Liver (tissue), 3 donors: ENCODE data around the gene PDE1C.

Source experiments
- FOXA1 ChIP-seq: IDR thresholded peaks from 2 replicates; pipeline ENCODE4 v1.6.1; 2016; ENCODE audit warnings: antibody characterized with exemption
- GABPA ChIP-seq, 2 donors: IDR thresholded peaks in 1 of 2; conservative IDR thresholded peaks in 1 of 2; 2 replicates each; pipeline ENCODE4 v1.6.1; 2016; ENCODE audit warnings: antibody characterized with exemption in 2 of 2, mild to moderate bottlenecking in 1 of 2, moderate library complexity in 1 of 2
- RAD21 ChIP-seq, 2 donors: IDR thresholded peaks; 2 replicates each; pipeline ENCODE4 v1.6.1; 2016; ENCODE audit warnings: antibody characterized with exemption in 2 of 2, mild to moderate bottlenecking in 2 of 2
- SP1 ChIP-seq: IDR thresholded peaks from 2 replicates; pipeline ENCODE4 v1.6.1; 2018; ENCODE audit warnings: antibody characterized with exemption, mild to moderate bottlenecking
- TAF1 ChIP-seq: conservative IDR thresholded peaks from 2 replicates; pipeline ENCODE4 v1.6.1; 2016; ENCODE audit warnings: antibody characterized with exemption, mild to moderate bottlenecking
- YY1 ChIP-seq: IDR thresholded peaks from 2 replicates; pipeline ENCODE4 v1.6.1; 2016; ENCODE audit warnings: antibody characterized with exemption, mild to moderate bottlenecking
- TF ChIP-seq, protein P1 (sequence below): fragments of 150-350 bp; IDR thresholded peaks from 2 replicates; pipeline ENCODE4 v1.5.1; 2017; ENCODE audit warnings: improper control_type of control experiment, low read depth, low read length; ENCODE audit not compliant: missing input control
- TF ChIP-seq, protein P2 (sequence below): IDR thresholded peaks from 2 replicates; pipeline ENCODE4 v1.6.1; 2016; ENCODE audit warnings: antibody characterized with exemption
- TF ChIP-seq, protein P3 (sequence below): IDR thresholded peaks from 2 replicates; pipeline ENCODE4 v1.6.1; 2016; ENCODE audit warnings: antibody characterized with exemption, mild to moderate bottlenecking
- donor health status: healthy.
- donor health status: healthy.

DNA sequence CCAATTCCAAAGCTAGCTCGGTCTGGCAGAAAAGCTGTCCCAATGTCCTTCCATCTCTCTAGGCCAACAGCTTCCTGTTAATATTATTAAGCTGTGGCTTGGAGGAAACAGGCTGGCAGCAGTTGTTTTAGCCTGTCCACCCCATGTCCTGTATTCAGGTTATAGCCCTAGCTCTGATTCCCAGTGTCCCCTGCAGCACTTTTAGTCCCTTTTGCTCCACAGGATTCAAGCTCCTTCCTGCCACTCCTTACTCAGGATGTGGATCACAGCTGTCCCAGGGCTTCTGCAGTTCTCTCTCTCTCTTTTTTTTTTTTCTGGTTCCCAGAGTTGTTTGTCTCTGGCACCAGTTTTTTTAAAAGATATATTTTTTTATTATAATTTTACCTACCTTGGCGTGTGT lies 298.0 kb downstream of the PDE1C start:
- TF ChIP-seq FOXA1 (no peak), TAF1 (no peak), GABPA (IDR thresholded peaks at IDR 0.05 in 1 of 2, conservative IDR thresholded peaks at IDR 0.05 in 1 of 2) (no peak), YY1 (no peak), RAD21 (IDR thresholded peaks at IDR 0.05) (no peak), SP1 (no peak)
- TF ChIP-seq, protein P1, sequence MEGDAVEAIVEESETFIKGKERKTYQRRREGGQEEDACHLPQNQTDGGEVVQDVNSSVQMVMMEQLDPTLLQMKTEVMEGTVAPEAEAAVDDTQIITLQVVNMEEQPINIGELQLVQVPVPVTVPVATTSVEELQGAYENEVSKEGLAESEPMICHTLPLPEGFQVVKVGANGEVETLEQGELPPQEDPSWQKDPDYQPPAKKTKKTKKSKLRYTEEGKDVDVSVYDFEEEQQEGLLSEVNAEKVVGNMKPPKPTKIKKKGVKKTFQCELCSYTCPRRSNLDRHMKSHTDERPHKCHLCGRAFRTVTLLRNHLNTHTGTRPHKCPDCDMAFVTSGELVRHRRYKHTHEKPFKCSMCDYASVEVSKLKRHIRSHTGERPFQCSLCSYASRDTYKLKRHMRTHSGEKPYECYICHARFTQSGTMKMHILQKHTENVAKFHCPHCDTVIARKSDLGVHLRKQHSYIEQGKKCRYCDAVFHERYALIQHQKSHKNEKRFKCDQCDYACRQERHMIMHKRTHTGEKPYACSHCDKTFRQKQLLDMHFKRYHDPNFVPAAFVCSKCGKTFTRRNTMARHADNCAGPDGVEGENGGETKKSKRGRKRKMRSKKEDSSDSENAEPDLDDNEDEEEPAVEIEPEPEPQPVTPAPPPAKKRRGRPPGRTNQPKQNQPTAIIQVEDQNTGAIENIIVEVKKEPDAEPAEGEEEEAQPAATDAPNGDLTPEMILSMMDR = no peak
- TF ChIP-seq, protein P2, sequence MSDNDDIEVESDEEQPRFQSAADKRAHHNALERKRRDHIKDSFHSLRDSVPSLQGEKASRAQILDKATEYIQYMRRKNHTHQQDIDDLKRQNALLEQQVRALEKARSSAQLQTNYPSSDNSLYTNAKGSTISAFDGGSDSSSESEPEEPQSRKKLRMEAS = no peak
- TF ChIP-seq, protein P3, sequence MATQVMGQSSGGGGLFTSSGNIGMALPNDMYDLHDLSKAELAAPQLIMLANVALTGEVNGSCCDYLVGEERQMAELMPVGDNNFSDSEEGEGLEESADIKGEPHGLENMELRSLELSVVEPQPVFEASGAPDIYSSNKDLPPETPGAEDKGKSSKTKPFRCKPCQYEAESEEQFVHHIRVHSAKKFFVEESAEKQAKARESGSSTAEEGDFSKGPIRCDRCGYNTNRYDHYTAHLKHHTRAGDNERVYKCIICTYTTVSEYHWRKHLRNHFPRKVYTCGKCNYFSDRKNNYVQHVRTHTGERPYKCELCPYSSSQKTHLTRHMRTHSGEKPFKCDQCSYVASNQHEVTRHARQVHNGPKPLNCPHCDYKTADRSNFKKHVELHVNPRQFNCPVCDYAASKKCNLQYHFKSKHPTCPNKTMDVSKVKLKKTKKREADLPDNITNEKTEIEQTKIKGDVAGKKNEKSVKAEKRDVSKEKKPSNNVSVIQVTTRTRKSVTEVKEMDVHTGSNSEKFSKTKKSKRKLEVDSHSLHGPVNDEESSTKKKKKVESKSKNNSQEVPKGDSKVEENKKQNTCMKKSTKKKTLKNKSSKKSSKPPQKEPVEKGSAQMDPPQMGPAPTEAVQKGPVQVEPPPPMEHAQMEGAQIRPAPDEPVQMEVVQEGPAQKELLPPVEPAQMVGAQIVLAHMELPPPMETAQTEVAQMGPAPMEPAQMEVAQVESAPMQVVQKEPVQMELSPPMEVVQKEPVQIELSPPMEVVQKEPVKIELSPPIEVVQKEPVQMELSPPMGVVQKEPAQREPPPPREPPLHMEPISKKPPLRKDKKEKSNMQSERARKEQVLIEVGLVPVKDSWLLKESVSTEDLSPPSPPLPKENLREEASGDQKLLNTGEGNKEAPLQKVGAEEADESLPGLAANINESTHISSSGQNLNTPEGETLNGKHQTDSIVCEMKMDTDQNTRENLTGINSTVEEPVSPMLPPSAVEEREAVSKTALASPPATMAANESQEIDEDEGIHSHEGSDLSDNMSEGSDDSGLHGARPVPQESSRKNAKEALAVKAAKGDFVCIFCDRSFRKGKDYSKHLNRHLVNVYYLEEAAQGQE = no peak
